Vagina (tissue), 2 donors: Measurements from ENCODE around the gene POU6F2. TPM values are rescaled to one million over a fixed set of nuclear protein-coding genes. Genes with fewer than 3 reads are reported as not detected.

Source experiments
- DNase-seq, 2 donors: peaks; one replicate each; pipeline ENCODE4 v3.0.0-alpha.2; 2017; ENCODE audit errors: extremely low spot score in 2 of 2
- H3K27ac ChIP-seq: fragments of 200-600 bp; sonication (generic); one replicate; pipeline ENCODE4 v1.5.1; 2019
- H3K27me3 ChIP-seq: fragments of 200-600 bp; sonication (generic); one replicate; pipeline ENCODE4 v1.5.1; 2019
- H3K36me3 ChIP-seq, 2 donors: fragments of 200-600 bp; sonication (generic); one replicate each; pipeline ENCODE4 v1.5.1; 2017 to 2019
- H3K4me1 ChIP-seq: fragments of 200-600 bp; sonication (generic); one replicate; pipeline ENCODE4 v1.5.1; 2019
- H3K4me3 ChIP-seq, 2 donors: fragments of 200-600 bp; sonication (generic); 1 replicate in 1 of 2; 2 replicates in 1 of 2; pipeline ENCODE4 v1.5.1; 2016 to 2019
- H3K9me3 ChIP-seq: fragments of 200-600 bp; sonication (generic); one replicate; pipeline ENCODE4 v1.5.1; 2019
- POLR2A ChIP-seq, 2 donors: fragments of 450-650 bp; IDR thresholded peaks; one replicate each; pipeline ENCODE4 v1.6.1; 2017; ENCODE audit warnings: antibody characterized with exemption in 2 of 2, mild to moderate bottlenecking in 2 of 2, moderate library complexity in 2 of 2
- POLR2AphosphoS5 ChIP-seq, 2 donors: sonication (generic); formaldehyde crosslinking; IDR thresholded peaks; one replicate each; pipeline ENCODE4 v1.9.0; 2017; ENCODE audit warnings: antibody characterized with exemption in 2 of 2, mild to moderate bottlenecking in 2 of 2, low read depth in 1 of 2; ENCODE audit not compliant: insufficient read depth in 1 of 2
- intact Hi-C: fragments of 100-400 bp; cut with DNase I; formaldehyde crosslinking; loops from one replicate; pipeline ENCODE4 v1.15.1; 2023
- total RNA-seq: library from RNA; depleted of rRNA; stranded (reverse); fragments of >200 nt; gene quantifications from one replicate; pipeline ENCODE4 v1.2.3, GENCODE V29; 2016
- TF ChIP-seq, protein P1 (sequence below), 3 experiments: fragments of 450-650 bp in 2 of 3; fragments of 200-600 bp in 1 of 3; sonication (generic) in 1 of 3; IDR thresholded peaks; one replicate each; pipeline ENCODE4 v1.5.1; 2017 to 2019; ENCODE audit warnings: antibody characterized with exemption in 3 of 3, mild to moderate bottlenecking in 2 of 3, moderate library complexity in 2 of 3

Gene POU6F2
- total RNA-seq, 1 donor from 2014 or later = not detected

DNA sequence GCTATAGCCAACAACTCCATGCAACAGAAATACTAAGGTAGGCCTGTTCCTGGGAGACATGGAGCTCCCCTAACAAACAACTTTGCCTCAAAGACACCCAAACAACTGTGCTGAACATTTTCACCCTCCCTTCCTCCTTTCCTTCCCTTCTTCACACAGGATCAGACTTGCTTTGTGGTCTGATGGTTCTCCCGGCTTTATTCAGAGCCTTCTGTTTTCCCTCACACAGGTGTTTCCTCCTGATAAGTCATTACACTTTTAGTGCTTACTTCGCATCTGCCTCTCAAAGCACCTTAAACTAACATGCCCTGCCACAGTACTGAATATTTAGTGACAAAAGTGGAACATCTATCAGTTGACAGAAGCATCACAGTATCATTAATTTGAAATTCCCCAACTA, 532.2 kb downstream of the POU6F2 start:
- no peaks in the 10 kb centered on the region for H3K9me3 ChIP-seq
- no peak overlapping the region for H3K4me3 ChIP-seq
- no peak for DNase-seq
- intact Hi-C loops = no loop called here
- no peaks in the 10 kb centered on the region for H3K27me3 ChIP-seq
- H3K36me3 ChIP-seq = no peaks in the 10 kb centered on the region
- TF ChIP-seq POLR2AphosphoS5 (IDR thresholded peaks at IDR 0.05; ENCODE audit: insufficient read depth in 1 of 2, low read depth in 1 of 2) (no peak), POLR2A (IDR thresholded peaks at IDR 0.05) (no peak)
- TF ChIP-seq, protein P1, sequence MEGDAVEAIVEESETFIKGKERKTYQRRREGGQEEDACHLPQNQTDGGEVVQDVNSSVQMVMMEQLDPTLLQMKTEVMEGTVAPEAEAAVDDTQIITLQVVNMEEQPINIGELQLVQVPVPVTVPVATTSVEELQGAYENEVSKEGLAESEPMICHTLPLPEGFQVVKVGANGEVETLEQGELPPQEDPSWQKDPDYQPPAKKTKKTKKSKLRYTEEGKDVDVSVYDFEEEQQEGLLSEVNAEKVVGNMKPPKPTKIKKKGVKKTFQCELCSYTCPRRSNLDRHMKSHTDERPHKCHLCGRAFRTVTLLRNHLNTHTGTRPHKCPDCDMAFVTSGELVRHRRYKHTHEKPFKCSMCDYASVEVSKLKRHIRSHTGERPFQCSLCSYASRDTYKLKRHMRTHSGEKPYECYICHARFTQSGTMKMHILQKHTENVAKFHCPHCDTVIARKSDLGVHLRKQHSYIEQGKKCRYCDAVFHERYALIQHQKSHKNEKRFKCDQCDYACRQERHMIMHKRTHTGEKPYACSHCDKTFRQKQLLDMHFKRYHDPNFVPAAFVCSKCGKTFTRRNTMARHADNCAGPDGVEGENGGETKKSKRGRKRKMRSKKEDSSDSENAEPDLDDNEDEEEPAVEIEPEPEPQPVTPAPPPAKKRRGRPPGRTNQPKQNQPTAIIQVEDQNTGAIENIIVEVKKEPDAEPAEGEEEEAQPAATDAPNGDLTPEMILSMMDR (IDR thresholded peaks at IDR 0.05) = no peak
- no peaks in the 10 kb centered on the region for H3K4me1 ChIP-seq
- no peak overlapping the region for H3K27ac ChIP-seq

DNA sequence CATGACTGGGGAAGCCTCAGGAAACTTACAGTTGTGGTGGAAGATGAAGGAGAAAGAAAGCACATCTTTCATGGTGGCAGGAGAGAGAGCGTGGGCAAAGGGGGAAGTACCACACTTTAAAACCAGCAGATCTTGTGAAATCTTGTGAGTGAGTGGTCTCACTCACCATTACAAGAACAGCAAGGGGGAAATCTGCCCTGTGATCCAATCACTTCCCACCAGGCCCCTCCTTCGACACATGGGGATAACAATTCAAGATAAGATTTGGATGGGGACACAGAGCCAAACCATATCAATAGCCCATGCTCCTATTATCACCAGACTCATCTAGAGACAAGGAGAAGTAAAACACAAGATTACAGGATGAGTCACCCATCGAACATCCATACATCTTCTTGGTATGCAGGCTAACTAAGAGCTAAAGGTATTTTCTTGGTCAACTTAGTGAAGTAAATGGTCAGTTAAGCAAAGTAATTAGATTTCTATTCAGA, 533.2 kb downstream of the POU6F2 start:
- DNase-seq = no peak
- Histone ChIP-seq H3K27me3 (no peaks in the 10 kb centered on the region), H3K4me3 (no peak overlapping the region), H3K9me3 (no peaks in the 10 kb centered on the region), H3K36me3 (no peaks in the 10 kb centered on the region), H3K27ac (no peak overlapping the region), H3K4me1 (no peaks in the 10 kb centered on the region)
- TF ChIP-seq, protein P1 (IDR thresholded peaks at IDR 0.05) = no peak
- TF ChIP-seq POLR2A (IDR thresholded peaks at IDR 0.05) (no peak), POLR2AphosphoS5 (IDR thresholded peaks at IDR 0.05; ENCODE audit: insufficient read depth in 1 of 2, low read depth in 1 of 2) (no peak)
- intact Hi-C loops = no loop called here

DNA sequence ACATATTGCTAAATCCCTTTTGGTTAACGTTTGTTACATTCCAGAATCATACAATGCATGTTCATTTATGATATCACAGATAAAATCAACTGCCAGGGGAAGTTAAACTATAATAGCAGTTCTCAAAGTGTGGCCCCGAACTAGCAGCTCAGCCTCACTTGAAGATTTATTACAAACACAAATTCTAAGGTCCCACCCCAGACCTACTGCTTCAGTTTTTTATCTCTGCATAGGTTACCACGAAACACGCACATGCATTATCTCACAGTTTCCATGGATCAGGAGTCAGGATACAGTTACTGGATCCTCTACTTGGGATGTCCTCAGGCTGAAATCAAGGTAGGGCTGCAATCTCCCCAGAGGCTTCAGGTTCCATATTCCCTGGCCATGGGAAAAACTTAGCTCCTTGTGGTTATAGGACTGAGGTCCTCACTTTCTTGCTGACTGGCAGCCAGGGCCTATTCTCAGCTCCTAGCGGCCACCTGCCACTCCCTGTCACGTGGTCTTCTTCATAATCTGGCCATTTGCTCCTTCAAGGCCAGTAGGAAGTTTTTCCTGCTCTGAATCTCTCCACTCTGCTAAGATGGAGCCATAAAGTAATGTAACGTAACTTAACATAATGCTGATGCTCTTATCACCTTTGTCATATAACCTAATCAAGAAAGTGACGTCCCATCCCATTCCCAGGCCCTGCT, 538.0 kb downstream of the POU6F2 start:
- H3K4me3 ChIP-seq = no peak overlapping the region
- H3K27me3 ChIP-seq = no peaks in the 10 kb centered on the region
- no peak for DNase-seq
- TF ChIP-seq POLR2A (IDR thresholded peaks at IDR 0.05) (no peak), POLR2AphosphoS5 (IDR thresholded peaks at IDR 0.05; ENCODE audit: insufficient read depth in 1 of 2, low read depth in 1 of 2) (no peak)
- TF ChIP-seq, protein P1 (IDR thresholded peaks at IDR 0.05) = no peak
- intact Hi-C loops = no loop called here
- H3K27ac ChIP-seq = no peak overlapping the region
- H3K9me3 ChIP-seq = no peaks in the 10 kb centered on the region
- H3K4me1 ChIP-seq = no peaks in the 10 kb centered on the region
- H3K36me3 ChIP-seq = no peaks in the 10 kb centered on the region

DNA sequence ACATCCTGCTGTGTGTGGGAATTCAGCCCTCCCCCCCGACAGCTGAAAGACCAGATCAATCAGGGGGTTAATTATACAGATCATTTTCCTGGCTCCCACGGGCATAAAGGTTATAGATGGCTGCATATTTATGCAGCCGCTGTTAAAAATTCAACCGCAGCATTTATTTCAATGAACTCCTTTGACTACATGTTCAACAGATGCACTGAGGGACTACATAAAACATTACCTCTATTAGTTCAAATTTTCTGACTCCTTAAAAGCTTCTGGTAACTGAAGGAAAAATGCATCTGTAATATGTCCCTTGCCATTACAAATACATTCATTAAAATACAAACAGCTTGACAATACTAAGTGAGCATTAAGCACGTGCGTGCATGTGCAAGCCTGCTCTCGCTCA, 538.8 kb downstream of the POU6F2 start:
- Histone ChIP-seq H3K4me1 (no peaks in the 10 kb centered on the region), H3K27ac (no peak overlapping the region), H3K9me3 (no peaks in the 10 kb centered on the region), H3K36me3 (no peaks in the 10 kb centered on the region), H3K27me3 (no peaks in the 10 kb centered on the region), H3K4me3 (no peak overlapping the region)
- intact Hi-C loops = no loop called here
- no peak for DNase-seq
- TF ChIP-seq, protein P1 (IDR thresholded peaks at IDR 0.05) = no peak
- TF ChIP-seq POLR2AphosphoS5 (IDR thresholded peaks at IDR 0.05; ENCODE audit: insufficient read depth in 1 of 2, low read depth in 1 of 2) (no peak), POLR2A (IDR thresholded peaks at IDR 0.05) (no peak)

DNA sequence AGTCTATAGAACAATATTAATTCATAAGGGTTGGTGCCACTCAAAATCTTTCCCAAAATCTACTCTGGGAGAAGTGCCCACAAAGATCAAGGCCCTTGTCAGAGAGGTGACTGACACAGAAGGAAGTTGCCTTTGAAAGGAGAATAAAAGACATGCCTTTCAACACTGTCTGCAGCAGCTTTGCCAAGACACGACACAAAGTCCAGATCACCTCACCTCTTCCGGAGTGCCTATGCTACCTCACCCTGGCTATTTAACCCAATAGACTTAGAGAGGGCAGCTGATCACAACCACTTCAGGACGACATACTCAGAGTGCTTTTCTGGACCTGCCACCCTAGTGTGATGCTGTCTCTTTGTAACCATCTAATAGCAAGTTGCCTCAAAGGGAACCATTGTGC, 539.5 kb downstream of the POU6F2 start:
- no peaks in the 10 kb centered on the region for H3K9me3 ChIP-seq
- intact Hi-C loops = no loop called here
- H3K36me3 ChIP-seq = no peaks in the 10 kb centered on the region
- H3K27ac ChIP-seq = no peak overlapping the region
- H3K27me3 ChIP-seq = no peaks in the 10 kb centered on the region
- H3K4me3 ChIP-seq = no peak overlapping the region
- DNase-seq = no peak
- TF ChIP-seq, protein P1 (IDR thresholded peaks at IDR 0.05) = no peak
- no peak for TF ChIP-seq POLR2A (IDR thresholded peaks at IDR 0.05)
- TF ChIP-seq POLR2AphosphoS5 (IDR thresholded peaks at IDR 0.05; ENCODE audit: insufficient read depth in 1 of 2, low read depth in 1 of 2) = no peak
- no peaks in the 10 kb centered on the region for H3K4me1 ChIP-seq
